Suprapubic skin (tissue), 4 donors: ENCODE measurements around the gene IVD. TPM values are rescaled to one million over a fixed set of nuclear protein-coding genes. Genes with fewer than 3 reads are reported as not detected.

Experiments
- DNase-seq, 2 donors: peaks; one replicate each; pipeline ENCODE4 v3.0.0-alpha.2; 2019; ENCODE audit warnings: low spot score in 2 of 2
- H3K27ac ChIP-seq: fragments of 200-600 bp; sonication (generic); one replicate; pipeline ENCODE4 v1.5.1; 2019
- H3K27me3 ChIP-seq: fragments of 200-600 bp; sonication (generic); one replicate; pipeline ENCODE4 v1.5.1; 2019
- H3K36me3 ChIP-seq: fragments of 200-600 bp; sonication (generic); one replicate; pipeline ENCODE4 v1.5.1; 2019
- H3K4me1 ChIP-seq: fragments of 200-600 bp; sonication (generic); one replicate; pipeline ENCODE4 v1.5.1; 2019
- H3K4me3 ChIP-seq: fragments of 200-600 bp; sonication (generic); one replicate; pipeline ENCODE4 v1.5.1; 2019; ENCODE audit warnings: mild to moderate bottlenecking
- H3K9me3 ChIP-seq: fragments of 200-600 bp; sonication (generic); one replicate; pipeline ENCODE4 v1.5.1; 2019
- EP300 ChIP-seq: sonication (generic); formaldehyde crosslinking; IDR thresholded peaks from one replicate; pipeline ENCODE4 v1.6.1; 2017; ENCODE audit warnings: antibody characterized with exemption
- POLR2A ChIP-seq, 2 donors: fragments of 450-650 bp; IDR thresholded peaks; one replicate each; pipeline ENCODE4 v1.6.1; 2017; ENCODE audit warnings: antibody characterized with exemption in 2 of 2, mild to moderate bottlenecking in 2 of 2, moderate library complexity in 2 of 2
- POLR2AphosphoS5 ChIP-seq, 3 donors: sonication (generic); formaldehyde crosslinking; IDR thresholded peaks; one replicate each; pipeline ENCODE4 v1.6.1; 2017; ENCODE audit warnings: antibody characterized with exemption in 3 of 3
- WGBS: methylation state at CpG from one replicate; pipeline ENCODE4 v1.1.5; 2018; 5-methylcytosine and 5-hydroxymethylcytosine counted together
- total RNA-seq, 4 donors: library from RNA; depleted of rRNA; stranded (reverse); fragments of >200 nt; gene quantifications; one replicate each; pipeline ENCODE4 v1.1.0, GENCODE V29; 2016
- TF ChIP-seq, protein P1 (sequence below), 2 donors: fragments of 200-600 bp in 1 of 2; fragments of 450-650 bp in 1 of 2; sonication (generic) in 1 of 2; IDR thresholded peaks; one replicate each; pipeline ENCODE4 v1.5.1; 2016 to 2019; ENCODE audit warnings: antibody characterized with exemption in 2 of 2, mild to moderate bottlenecking in 1 of 2, moderate library complexity in 1 of 2

IVD gene
- total RNA-seq, 4 donors from 2014 or later, result 7.7 to 18.3 (median 13.3) TPM

DNA sequence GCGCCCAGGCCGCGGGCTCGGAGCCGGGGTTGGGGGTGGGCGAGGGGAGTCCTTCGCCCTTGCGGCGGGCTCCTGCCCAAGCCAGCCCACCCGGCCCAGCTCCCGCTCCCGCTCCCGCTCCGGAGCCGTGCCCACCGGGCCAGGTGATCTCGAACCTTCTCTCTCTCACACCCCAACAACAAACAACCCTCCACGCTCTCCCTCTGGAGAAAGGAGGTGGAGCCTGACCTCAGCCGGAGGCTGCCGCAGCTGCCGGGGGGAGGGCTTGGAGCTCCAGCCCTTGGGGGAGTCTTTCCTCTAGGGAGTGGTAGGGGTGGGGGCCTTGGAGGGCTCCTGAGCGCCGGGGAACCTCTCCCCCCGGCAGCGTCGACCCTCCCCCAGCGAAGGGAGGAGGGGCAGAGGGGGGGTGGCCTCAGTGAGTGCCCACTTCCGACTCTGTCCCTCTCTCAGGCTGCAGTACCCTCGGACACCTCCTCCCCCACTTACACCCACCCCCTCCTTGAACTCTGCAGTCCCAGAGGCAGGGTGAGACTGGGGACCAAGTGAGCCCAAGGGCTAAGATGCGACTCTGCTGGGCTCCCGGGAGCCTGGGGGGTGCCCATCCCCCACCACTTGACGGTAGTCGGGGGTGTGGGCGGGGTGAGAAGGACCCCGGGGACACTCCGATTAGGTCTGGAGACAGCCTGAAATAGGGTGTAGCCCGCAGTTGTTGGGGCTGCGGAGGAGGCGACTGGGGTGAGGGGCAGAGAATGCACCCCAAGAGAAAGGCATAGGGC lies 30.7 kb downstream of the IVD start:
- no peaks in the 10 kb centered on the region for H3K36me3 ChIP-seq
- TF ChIP-seq EP300, result no peak
- TF ChIP-seq POLR2A (IDR thresholded peaks at IDR 0.05), result no peak
- no peak for TF ChIP-seq POLR2AphosphoS5 (IDR thresholded peaks at IDR 0.05)
- TF ChIP-seq, protein P1, sequence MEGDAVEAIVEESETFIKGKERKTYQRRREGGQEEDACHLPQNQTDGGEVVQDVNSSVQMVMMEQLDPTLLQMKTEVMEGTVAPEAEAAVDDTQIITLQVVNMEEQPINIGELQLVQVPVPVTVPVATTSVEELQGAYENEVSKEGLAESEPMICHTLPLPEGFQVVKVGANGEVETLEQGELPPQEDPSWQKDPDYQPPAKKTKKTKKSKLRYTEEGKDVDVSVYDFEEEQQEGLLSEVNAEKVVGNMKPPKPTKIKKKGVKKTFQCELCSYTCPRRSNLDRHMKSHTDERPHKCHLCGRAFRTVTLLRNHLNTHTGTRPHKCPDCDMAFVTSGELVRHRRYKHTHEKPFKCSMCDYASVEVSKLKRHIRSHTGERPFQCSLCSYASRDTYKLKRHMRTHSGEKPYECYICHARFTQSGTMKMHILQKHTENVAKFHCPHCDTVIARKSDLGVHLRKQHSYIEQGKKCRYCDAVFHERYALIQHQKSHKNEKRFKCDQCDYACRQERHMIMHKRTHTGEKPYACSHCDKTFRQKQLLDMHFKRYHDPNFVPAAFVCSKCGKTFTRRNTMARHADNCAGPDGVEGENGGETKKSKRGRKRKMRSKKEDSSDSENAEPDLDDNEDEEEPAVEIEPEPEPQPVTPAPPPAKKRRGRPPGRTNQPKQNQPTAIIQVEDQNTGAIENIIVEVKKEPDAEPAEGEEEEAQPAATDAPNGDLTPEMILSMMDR (IDR thresholded peaks at IDR 0.05), result no peak
- H3K27ac ChIP-seq, result no peak overlapping the region
- no peaks in the 10 kb centered on the region for H3K9me3 ChIP-seq
- peak overlapping the region; percentile 49 for H3K4me3 ChIP-seq
- H3K27me3 ChIP-seq, result peaks cover 26% of the 10 kb centered on the region
- WGBS, result under 1% methylated on average over 34 of the region's 39 CpGs
- peaks cover 46% of the 10 kb centered on the region for H3K4me1 ChIP-seq
- DNase-seq, result no peak

DNA sequence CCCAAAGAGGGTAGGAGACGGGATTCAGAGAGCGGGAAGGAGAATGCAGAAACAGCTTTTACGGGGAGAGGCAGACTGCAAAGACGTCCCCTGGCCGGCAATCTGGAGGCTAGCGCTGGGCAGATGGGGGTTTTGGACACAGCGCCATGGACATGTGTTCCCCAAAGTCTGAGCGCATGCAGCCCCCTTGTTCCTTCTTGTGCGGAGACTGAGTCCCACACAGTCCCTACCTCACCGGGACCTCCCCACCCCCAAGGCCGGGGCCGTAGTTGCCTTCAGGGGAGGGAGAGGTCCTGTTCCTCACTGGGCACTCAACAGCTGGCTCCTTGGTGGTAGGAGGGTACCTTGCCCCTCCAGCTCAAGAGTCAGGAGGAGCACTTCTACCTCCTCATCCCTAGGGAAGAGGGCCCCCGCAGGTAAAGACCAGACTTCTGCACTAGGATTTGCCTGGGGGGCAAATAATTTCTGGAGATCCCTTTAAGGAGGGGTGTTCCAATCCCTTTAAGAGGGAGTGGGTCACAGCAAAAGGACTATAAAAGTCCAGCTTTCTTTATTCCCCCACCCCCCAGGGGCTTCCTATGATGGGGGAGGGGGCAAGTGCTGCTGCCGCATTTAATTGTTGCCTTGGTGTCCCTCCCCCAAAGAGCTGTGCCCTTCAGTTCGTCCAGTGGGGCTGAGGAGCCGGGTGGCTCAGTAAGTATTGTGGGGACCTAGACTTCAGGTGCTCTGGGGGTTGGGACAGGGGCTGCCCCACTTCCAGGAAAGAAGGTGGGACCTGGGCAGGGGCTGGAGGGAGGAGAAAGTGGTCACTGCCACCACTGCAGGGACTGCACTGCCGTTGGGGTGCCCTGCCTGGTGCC lies 31.5 kb downstream of the IVD start:
- Histone ChIP-seq H3K27ac (no peak overlapping the region), H3K4me3 (peak overlapping the region; percentile 49), H3K9me3 (no peaks in the 10 kb centered on the region), H3K36me3 (no peaks in the 10 kb centered on the region), H3K27me3 (peaks cover 26% of the 10 kb centered on the region), H3K4me1 (peaks cover 49% of the 10 kb centered on the region)
- DNase-seq, result no peak
- TF ChIP-seq, protein P1 (IDR thresholded peaks at IDR 0.05), result no peak
- TF ChIP-seq POLR2A (IDR thresholded peaks at IDR 0.05) (no peak), EP300 (no peak), POLR2AphosphoS5 (IDR thresholded peaks at IDR 0.05) (no peak)
- 9% methylated on average over 8 of the region's 17 CpGs for WGBS

DNA sequence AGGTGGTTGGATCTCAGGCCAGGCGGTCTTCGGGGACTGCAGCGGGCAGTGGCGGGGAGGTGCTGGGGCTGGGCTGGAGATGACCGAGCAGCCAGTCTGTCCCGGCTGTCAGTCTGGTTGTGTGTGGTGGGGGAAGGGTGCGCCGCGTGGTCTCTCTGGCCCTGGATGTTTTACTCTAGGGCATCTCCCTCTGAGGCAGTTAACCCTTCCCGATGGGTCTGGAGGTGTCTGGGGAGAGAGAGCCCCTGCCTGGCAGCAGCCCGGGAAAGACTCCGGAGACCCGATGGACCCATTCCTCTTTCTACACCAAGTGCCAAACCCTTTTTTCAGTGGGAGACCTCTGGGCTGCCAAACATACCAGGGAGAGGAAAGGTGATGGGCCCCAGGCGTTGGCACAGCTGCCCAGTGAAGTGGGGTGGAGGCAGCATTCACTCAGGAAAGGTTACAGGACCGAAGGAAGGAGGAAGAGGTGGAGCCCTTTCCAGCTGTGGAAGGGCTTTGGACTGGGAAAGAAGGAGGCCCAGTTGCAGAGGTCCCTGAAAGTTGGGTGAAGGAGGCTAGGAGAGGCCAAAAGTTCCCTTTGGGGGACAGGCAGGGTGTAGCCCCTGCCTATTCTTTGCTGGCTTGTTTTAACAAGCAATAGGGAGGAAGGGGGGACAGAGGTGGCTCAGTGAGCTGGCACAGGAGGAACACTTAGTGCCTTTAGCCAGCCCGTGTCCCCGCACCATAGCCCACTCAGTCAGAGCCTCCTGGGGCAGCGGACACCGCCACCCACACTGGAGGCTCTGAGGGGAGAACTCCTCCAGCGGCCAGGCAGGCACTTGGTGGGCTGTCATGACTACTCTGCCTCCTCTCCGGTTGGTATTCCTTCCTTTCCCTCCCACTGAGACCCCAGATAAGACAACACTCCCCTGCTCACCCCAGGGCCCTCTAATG lies 32.4 kb downstream of the IVD start:
- TF ChIP-seq EP300, result no peak
- no peak for TF ChIP-seq POLR2AphosphoS5 (IDR thresholded peaks at IDR 0.05)
- no peak for TF ChIP-seq POLR2A (IDR thresholded peaks at IDR 0.05)
- TF ChIP-seq, protein P1 (IDR thresholded peaks at IDR 0.05), result no peak
- no peak overlapping the region for H3K27ac ChIP-seq
- H3K27me3 ChIP-seq, result peaks cover 26% of the 10 kb centered on the region
- H3K4me1 ChIP-seq, result peaks cover 56% of the 10 kb centered on the region
- no peak for DNase-seq
- H3K4me3 ChIP-seq, result no peak overlapping the region
- 44% methylated on average over 15 of the region's 21 CpGs for WGBS
- no peaks in the 10 kb centered on the region for H3K36me3 ChIP-seq
- no peaks in the 10 kb centered on the region for H3K9me3 ChIP-seq

DNA sequence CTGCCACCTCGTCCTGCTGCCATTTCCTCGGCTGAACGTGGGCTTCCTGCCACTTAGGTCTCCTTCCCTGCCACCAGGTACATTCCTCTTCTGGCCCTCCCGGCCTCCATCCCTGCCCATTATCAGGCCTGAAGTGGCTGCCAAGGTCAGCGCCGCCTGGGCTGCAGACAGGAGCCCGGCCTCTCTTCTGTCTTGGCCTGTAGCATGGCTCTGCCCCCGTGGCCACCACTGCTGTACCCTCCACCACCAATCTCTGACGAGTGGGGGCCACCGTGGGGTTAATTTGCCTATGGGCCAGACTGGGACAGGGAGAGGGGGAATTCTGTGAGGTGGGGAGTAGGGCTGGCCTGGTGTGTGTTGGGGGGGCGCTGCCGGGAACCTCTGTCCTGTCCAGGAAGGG lies 33.1 kb downstream of the IVD start:
- Histone ChIP-seq H3K27ac (no peak overlapping the region), H3K27me3 (peaks cover 26% of the 10 kb centered on the region), H3K36me3 (no peaks in the 10 kb centered on the region), H3K4me3 (no peak overlapping the region), H3K4me1 (peaks cover 60% of the 10 kb centered on the region), H3K9me3 (no peaks in the 10 kb centered on the region)
- WGBS, result 69% methylated on average over 7 of the region's 12 CpGs
- TF ChIP-seq POLR2A (IDR thresholded peaks at IDR 0.05) (no peak), POLR2AphosphoS5 (IDR thresholded peaks at IDR 0.05) (no peak), EP300 (no peak)
- TF ChIP-seq, protein P1 (IDR thresholded peaks at IDR 0.05), result no peak
- DNase-seq, result no peak
